ACHN (cell line): ENCODE data around the gene TRAK2.
"Not testable (repeated sequence)": the region's sequence is repeated elsewhere in the genome, so short reads cannot be mapped to it uniquely, and the experiment has no call there.

Source experiments
- DNase-seq: peaks from one replicate; pipeline ENCODE4 v3.0.0-alpha.2; 2015
- in situ Hi-C: cut with HindIII; loops from 2 replicates; pipeline ENCODE4 v1.10.0; 2017; ENCODE audit warnings: low sequenced_read_pairs, low pct_ligation_motif_present, low pct_unique_long_range_greater_than_20kb

The TRAK2 gene

DNA sequence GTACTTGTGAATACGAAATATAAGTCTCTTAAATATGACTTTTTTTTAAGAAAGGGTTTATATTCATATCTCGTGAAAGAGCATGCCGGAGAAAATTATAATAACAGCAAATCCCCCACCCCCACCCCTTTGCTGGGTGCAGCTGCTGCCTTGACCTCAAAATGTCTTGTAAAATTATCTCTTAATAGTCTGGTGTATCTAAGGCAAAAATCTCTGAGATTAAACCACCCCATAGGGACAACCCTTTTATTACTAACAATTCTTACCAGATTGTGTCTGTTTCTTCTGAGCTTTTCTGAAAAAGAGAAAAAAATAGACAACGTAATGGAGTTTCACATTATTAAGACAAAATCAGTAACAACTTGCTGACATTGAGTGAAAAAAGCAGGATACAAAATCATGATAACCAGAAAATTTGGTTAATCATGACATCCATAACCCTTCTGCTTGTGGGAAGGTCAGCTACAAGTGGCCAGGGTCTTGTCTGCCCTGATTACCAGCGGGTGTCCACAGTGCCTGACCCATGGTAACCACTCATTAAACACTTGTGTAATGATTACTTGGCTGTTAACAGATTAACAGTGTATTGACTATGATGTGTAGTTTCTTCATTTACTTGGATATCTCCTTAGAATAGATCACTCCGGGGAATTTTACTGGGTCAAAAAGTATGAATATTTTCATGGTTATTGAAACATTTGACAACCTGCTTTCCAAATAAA is 1.8 kb upstream of the TRAK2 start:
- in situ Hi-C loops, result no loop called here
- no peak for DNase-seq

DNA sequence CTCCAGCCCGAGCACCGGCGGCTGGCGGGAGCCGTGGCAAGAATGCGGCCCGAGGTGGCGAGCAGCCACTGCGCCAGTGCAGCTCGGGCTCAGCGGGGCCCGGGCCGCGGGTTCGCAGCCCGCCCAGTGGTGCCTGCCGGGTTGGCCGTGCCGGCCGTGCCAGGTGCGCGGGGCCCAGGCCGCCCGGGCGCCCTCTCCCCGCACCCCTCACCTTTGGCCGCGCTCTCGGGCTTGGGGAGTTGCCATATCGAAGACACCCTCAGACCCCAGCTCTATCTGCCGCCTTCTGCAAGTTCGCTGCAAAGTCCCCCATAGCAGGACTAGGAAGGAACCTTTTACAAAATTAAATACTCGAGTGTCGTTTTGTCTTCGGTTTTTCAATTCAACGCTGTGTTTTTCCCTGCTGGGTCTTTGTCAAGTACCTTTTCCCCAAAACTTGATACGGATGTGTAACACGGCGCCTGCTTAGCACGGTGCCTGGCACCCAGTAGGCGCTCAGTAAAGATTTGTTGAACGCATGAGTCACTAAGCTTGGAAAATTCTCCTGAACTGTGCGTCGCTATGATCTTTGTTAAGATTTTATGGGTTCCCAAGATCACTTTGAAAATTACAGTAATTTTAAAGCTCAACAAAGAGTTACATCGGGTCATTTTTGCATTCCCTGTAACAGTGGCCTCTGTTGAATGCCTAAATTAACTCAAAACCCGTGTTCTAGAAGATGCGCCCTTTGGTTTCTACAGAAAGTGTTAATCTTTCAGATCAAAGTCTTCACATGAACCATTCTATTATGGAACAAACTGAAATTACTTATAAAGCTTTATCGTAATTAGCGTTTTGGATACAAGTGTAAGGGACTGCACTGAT is 1.0 kb upstream of the TRAK2 start:
- peak; percentile 21 for DNase-seq

DNA sequence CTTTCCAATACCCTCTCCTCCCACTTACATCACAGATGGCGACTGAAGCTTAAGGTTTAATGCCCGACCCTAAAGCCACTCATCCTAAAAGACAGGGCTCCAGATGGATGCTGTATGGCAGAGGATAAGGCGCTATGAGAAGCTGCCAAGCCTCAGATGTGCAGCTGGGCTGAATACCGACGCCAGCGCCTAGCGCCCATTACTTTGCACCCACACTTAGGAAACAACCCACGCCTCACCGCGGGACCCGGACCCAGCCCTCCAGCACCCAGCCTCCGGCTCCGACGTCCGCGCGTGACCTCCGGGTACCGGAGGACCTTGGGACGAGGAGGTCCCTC is 335 bp downstream of the TRAK2 start:
- in situ Hi-C loops, result no loop called here
- DNase-seq, result no peak

More for the DNA sequence above, 1.0 kb upstream of the TRAK2 start:
- in situ Hi-C loops, result no loop called here

DNA sequence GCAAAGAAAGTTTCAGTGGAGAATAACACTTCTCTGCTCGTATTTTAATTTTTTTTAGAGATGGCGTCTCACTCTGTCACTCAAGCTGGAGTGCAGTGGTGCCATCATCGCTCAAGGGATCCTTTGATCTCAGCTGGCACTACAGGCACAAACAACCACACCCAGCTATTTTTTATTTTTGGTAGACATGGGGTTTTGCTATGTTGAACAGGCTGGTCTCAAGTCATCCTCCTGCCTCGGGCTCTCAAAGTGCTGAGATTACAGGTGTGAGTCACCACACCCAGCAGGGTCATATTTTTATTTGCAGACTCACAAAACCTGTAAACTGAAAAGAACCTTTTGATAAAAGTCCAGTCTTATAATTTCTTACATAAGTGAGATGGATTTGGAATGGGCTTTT is 2.6 kb downstream of the TRAK2 start:
- in situ Hi-C loops, result no loop called here

DNA sequence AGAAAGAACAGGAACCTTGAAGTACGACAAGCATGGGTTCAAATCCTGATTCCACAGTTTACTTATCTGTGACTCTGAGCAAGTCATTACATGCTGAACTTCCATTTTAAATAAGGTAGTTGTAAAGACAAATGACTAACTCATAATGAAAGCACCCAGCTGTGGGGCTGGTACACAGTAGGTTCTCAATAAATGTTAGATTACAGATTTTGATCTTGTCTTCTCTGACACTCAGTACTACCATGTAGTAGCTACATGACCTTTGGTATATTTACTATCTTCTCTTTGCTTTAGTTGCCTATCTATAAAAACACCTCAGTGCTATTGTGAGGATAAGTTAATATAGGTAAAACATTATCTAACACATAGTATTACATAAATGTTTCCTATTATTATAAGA is 3.2 kb downstream of the TRAK2 start:
- no peak for DNase-seq
- in situ Hi-C loops, result no loop called here

More for the DNA sequence above, 2.6 kb downstream of the TRAK2 start:
- DNase-seq, result no peak

DNA sequence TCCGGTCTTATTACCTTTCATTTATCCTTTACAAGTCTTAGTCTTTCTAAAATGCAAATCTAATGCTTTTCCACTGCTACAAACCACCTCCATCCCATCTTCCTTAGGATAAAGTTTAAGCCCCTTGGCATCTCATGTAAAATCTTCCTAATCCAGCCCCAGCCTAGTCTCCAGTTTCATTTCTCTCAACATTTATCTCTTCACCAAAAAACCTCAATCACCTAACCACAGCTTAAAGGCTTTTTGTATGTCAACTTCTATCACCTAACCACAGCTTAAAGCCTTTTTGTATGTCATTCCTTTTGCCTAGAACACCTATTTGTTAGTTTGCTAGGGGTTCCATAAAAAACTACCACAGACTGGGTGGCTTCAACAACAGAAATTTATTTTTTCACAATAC is 4.2 kb downstream of the TRAK2 start:
- in situ Hi-C loops, result no loop called here
- DNase-seq, result no peak

DNA sequence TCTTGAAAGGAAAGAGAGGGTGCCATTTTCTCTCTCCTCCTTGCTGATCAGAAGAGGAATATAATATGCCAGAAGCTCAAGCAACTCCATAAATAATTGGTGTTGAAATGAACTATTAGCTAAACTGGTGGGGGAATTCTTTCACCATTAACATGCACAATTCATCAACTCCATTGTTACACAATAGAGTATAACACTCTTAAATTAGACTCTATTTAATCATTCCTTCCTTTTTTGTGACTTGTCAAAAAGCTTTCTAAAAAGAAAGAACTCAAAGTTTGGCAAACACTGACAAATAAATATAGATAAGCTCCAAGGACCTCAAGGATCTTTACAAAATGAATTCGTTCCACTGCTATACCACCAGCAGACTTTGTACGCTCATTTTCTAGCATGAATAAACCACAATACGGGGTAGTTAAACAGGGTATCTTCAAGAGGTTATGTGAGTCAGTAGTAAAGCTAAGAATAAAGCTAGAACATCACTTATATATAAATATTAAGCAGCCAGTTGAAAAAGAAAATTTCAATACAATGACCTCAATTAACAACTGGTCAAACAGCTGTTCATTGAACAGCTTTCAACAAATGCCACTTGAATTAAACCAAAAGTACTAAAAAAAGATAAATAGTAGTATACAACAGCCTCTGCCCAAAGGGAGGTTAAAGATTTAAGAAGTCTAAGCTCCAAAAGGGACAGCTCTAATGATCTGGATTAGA is 6.4 kb downstream of the TRAK2 start:
- in situ Hi-C loops, result no loop called here
- no peak for DNase-seq

DNA sequence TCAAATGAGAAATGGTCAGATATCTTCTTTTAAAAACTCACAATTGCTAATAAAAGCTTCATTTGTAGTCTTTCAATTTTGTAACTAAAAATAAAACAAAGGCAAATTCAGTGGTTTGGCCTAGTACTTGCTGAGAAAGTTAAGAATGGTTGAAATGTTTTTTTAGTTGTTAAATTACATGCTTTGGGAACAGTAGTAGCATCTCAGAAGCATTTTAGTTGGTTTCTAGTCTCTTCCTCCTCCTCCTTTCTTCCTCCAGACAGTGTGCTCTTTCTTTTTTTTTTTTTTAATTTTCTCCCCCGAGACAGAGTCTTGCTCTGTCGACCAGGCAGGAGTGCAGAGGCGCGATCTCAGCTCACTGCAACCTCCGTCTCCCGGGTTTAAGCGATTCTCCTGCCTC is 9.8 kb downstream of the TRAK2 start:
- no peak for DNase-seq
- in situ Hi-C loops, result no loop called here

DNA sequence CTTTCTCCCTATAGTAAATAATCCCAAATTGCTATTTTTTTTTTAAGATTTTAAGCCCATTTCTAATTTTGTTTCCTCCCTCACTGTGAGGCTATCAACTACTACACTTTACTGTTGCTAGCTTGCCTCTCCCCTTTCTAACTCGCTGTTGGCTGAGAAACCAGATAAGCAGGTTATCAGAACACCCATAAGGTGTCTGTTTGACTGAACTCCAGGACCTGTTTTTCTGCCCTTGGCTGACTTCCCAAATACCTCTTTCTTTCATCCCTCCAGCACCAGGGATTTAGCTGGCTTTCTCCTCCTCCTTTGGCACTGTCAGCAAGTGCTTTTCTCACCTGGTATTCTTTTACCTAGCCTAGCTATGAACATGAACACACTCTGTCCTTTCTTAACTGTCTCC is 11.1 kb downstream of the TRAK2 start:
- DNase-seq, result no peak

DNA sequence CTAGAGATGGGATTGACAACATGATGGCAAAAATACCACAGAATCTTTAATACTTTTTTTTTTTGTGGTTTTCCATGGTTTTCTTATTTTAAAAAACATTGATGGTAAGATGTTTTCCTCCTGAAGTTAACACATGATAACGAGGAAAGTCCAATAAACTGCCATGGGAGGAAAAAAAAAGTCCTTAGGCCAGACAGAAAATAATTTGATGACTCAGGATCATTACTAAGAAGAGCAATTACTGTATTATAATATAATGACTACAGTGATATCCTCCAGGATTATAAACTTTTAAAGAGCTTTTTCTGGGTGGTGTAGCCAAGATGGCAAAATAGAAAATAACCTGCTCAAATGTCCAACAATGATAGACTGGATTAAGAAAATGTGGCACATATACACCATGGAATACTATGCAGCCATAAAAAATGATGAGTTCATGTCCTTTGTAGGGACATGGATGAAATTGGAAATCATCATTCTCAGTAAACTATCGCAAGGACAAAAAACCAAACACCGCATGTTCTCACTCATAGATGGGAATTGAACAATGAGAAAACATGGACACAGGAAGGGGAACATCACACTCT is 11.8 kb downstream of the TRAK2 start:
- DNase-seq, in situ Hi-C loops: not testable (repeated sequence)

More for the DNA sequence above, 11.1 kb downstream of the TRAK2 start:
- in situ Hi-C loops, result no loop called here

DNA sequence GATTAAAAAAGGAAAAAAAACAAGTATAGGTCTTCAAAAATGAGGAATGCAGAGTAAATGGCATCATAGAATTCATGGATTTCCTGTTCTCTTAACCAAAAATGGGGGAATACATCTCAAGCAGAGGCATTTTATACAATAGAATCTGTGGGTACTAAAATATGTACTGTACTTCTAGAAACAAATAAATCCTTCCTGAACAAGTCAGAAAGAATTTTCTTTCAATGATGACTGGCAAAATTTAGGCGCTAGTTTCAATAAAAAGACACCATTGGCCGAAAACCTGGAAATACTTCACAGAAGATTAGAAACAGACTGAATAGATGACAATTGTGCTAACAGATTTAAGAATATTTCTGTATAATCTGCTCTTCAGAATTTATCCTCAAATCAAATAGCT is 15.1 kb downstream of the TRAK2 start:
- in situ Hi-C loops, result no loop called here
- DNase-seq, result no peak

DNA sequence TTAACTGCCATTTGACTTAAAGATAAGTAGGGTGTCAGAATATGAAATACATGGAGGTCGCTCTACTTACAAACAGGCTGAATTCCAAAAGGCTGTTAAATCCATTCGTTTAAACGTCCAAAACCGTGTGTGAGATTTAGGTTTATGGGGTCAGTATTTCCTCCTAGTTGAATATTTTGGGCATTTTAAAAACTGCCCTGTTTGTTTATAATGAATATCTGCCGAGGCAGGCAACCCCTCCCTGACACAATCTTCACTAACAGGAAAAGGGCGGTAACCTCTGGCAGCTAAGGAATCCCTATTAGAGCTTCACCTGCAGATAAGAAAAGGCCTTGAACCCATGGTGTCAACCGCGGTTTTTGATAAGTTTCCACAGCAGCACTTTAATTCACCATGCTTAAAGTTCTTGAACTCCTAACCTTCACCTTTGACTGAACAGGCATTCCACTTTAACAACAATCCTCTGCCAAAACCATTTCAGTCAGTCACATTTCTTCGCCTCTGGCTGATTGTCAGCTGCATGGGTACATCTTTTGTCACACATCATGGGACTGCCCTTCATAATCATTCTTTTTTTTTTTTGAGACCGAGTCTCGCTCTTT is 17.8 kb downstream of the TRAK2 start:
- DNase-seq, result no peak
- in situ Hi-C loops, result no loop called here

DNA sequence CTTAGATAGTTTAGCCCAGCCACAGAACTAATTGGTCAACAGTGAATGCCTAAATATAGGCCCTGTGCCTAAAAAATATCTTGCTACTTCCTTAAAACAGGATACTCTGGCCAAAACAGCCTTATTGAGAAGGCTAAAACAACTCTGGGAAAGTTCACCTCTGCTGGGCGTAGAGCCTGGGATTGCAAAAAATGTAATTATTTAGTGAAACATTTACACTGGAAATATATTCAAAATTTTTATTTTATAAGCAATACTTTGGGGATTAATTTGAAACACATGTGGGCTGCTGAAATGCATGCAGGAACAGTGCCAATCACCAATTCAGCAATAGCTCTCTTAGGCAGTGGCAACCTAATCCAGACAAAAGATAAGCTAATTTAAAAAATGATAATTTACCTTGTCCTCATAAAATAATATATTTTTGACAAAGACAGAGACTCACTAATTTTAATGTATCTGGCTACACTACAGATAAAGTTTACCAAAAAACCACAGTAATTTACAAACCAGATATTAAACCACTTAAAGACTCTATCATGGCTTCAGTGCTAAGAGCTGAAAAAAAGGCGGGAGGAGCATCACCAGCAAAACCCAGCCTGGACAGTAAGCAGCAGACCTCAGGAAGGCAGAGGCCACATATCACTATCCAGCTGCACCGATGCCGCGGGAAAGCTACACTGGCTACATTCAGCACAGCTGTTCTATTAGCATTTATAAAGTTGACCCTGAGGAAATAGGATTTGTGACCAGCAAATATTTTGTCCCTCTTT is 18.5 kb downstream of the TRAK2 start:
- DNase-seq, result no peak
- in situ Hi-C loops, result no loop called here

DNA sequence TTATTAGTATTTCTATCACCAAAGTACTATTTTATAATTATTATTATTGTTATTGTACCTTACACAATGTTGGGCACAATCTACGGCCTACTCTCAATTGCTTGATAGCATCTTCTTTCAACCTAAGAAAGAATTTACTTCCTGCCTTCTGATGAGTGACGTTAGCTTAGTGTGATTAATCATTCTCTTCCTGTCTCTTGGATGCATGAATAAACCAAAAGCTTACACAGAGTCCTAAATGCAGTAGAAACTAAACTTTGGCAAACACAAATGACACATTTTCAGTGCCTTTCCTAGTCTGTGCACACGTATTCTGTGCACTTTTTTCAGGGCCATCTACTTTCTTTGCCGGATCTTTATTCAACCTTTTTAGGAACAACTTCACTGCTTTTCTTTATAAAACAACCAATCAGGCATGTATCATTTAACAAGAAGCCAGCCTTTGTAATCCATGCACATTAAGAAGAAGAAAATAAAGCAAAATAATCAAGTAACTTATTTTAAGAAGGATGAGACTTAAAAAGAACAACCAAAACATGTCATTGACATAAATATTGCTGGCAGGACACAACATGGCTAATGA is 19.1 kb downstream of the TRAK2 start:
- DNase-seq, result peak; percentile 78
- in situ Hi-C loops, result no loop called here

DNA sequence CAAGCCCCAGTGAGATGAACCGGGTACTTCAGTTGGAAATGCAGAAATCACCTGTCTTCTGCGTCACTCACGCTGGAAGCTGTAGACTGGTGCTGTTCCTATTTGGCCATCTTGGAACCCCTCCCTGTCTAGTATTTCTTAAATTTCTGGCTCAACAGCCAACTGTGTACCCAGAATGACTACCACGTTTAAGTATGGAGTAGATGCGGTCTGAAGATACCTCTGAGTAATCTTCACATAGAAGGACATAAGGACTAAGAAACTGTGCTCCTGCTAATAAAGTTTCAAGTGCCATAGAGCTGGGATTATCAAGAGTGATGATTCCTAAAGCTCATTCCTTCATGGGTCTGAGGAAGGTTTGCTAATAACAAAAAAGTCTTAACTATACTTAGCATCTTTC is 20.4 kb downstream of the TRAK2 start:
- no peak for DNase-seq
- in situ Hi-C loops, result no loop called here

DNA sequence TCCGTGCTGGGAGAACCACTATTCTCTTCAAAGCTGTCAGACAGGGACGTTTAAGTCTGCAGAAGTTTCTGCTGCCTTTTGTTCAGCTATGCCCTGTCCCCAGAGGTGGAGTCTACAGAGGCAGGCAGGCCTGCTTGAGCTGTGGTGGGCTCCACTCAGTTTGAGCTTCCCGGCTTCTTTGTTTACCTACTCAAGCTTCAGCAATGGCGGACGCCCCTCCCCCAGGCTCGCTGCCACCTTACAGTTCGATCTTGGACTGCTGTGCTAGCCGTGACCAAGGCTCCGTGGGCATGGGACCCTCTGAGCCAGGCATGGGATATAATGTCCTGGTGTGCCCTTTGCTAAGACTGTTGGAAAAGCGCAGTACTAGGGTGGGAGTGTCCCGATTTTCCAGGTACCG is 20.9 kb downstream of the TRAK2 start:
- DNase-seq, result not testable (repeated sequence)

DNA sequence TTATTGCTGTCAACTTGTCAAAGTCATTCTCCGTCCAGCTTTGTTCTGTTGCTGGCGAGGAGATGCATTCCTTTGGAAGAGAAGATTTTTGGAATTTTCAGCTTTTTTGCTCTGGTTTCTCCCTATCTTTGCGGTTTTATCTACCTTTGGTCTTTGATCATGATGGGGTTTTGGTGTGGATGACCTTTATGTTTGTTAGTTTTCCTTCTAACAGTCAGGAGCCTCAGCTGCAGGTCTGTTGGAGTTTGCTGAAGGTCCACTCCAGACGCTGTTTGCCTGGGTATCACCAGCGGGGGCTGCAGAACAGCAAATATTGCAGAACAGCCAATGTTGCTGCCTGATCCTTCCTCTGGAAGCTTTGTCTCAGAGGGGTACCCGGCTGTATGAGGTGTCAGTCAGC is 21.4 kb downstream of the TRAK2 start:
- DNase-seq, in situ Hi-C loops: not testable (repeated sequence)

More for the DNA sequence above, 20.9 kb downstream of the TRAK2 start:
- in situ Hi-C loops, result not testable (repeated sequence)

DNA sequence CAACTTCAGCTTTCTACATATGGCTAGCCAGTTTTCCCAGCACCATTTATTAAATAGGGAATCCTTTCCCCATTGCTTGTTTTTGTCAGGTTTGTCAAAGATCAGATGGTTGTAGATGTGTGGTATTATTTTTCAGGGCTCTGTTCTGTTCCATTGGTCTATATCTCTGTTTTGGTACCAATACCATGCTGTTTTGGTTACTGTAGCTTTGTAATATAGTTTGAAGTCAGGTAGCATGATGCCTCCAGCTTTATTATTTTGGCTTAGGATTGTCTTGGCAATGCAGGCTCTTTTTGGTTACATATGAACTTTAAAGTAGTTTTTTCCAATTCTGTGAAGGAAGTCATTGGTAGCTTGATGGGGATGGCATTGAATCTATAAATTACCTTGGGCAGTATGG is 22.9 kb downstream of the TRAK2 start:
- in situ Hi-C loops, result not testable (repeated sequence)

More for the DNA sequence above, 22.9 kb downstream of the TRAK2 start:
- not testable (repeated sequence) for DNase-seq
